ENCODE data around the gene RAF1.

The RAF1 gene

GRCh38 chr3:12603969-12604368 lies 59.9 kb downstream of the RAF1 start:
- 93 to 98% methylated on average over 2 of the region's 2 CpGs for WGBS, 2 experiments
- H3K4me1 ChIP-seq (ENCODE audit: control insufficient read depth, insufficient read depth, low read length): no peaks in the 10 kb centered on the region
- no peaks in the 10 kb centered on the region for H3K9me3 ChIP-seq (ENCODE audit: control insufficient read depth, low read length)
- no peaks in the 10 kb centered on the region for H3K27me3 ChIP-seq (ENCODE audit: control insufficient read depth, insufficient read depth, low read length, poor library complexity, severe bottlenecking)
- H3K36me3 ChIP-seq (ENCODE audit: control insufficient read depth, insufficient read depth, low read length): peaks cover 36% of the 10 kb centered on the region
- H3K27ac ChIP-seq (ENCODE audit: insufficient read depth, low read depth, low read length, poor library complexity, severe bottlenecking): no peak overlapping the region
- no peak overlapping the region for H3K4me3 ChIP-seq (ENCODE audit: insufficient read depth, low read depth, low read length)

GRCh38 chr3:12601072-12601471 lies 62.8 kb downstream of the RAF1 start:
- Histone ChIP-seq H3K4me1 (ENCODE audit: control insufficient read depth, insufficient read depth, low read length) (no peaks in the 10 kb centered on the region), H3K27me3 (ENCODE audit: control insufficient read depth, insufficient read depth, low read length, poor library complexity, severe bottlenecking) (no peaks in the 10 kb centered on the region), H3K4me3 (ENCODE audit: insufficient read depth, low read depth, low read length) (no peak overlapping the region), H3K27ac (ENCODE audit: insufficient read depth, low read depth, low read length, poor library complexity, severe bottlenecking) (no peak overlapping the region), H3K9me3 (ENCODE audit: control insufficient read depth, low read length) (no peaks in the 10 kb centered on the region), H3K36me3 (ENCODE audit: control insufficient read depth, insufficient read depth, low read length) (peaks cover 37% of the 10 kb centered on the region)
- 100% methylated on average over 1 of the region's 1 CpG; no CpG with 5 or more reads in 1 of the 2 experiments for WGBS, 2 experiments

- no peaks in the 10 kb centered on the region for H3K27me3 ChIP-seq (ENCODE audit: control insufficient read depth, insufficient read depth, low read length, poor library complexity, severe bottlenecking)
- peaks cover 33% of the 10 kb centered on the region for H3K36me3 ChIP-seq (ENCODE audit: control insufficient read depth, insufficient read depth, low read length)
- H3K9me3 ChIP-seq (ENCODE audit: control insufficient read depth, low read length): no peaks in the 10 kb centered on the region
- no peaks in the 10 kb centered on the region for H3K4me1 ChIP-seq (ENCODE audit: control insufficient read depth, insufficient read depth, low read length)
- H3K4me3 ChIP-seq (ENCODE audit: insufficient read depth, low read depth, low read length): no peak overlapping the region
- H3K27ac ChIP-seq (ENCODE audit: insufficient read depth, low read depth, low read length, poor library complexity, severe bottlenecking): no peak overlapping the region
Observed at GRCh38 chr3:12598890-12599289, 65.0 kb downstream of the RAF1 start.

GRCh38 chr3:12593473-12593872 lies 70.4 kb downstream of the RAF1 start:
- H3K36me3 ChIP-seq (ENCODE audit: control insufficient read depth, insufficient read depth, low read length): peaks cover 41% of the 10 kb centered on the region
- H3K27me3 ChIP-seq (ENCODE audit: control insufficient read depth, insufficient read depth, low read length, poor library complexity, severe bottlenecking): no peaks in the 10 kb centered on the region
- WGBS, 2 experiments: 96 to 97% methylated on average over 3 of the region's 3 CpGs
- H3K9me3 ChIP-seq (ENCODE audit: control insufficient read depth, low read length): no peaks in the 10 kb centered on the region
- H3K4me1 ChIP-seq (ENCODE audit: control insufficient read depth, insufficient read depth, low read length): no peaks in the 10 kb centered on the region
- no peak overlapping the region for H3K27ac ChIP-seq (ENCODE audit: insufficient read depth, low read depth, low read length, poor library complexity, severe bottlenecking)
- no peak overlapping the region for H3K4me3 ChIP-seq (ENCODE audit: insufficient read depth, low read depth, low read length)

- H3K9me3 ChIP-seq (ENCODE audit: control insufficient read depth, low read length): no peaks in the 10 kb centered on the region
- peaks cover 42% of the 10 kb centered on the region for H3K36me3 ChIP-seq (ENCODE audit: control insufficient read depth, insufficient read depth, low read length)
- H3K27ac ChIP-seq (ENCODE audit: insufficient read depth, low read depth, low read length, poor library complexity, severe bottlenecking): no peak overlapping the region
- no peaks in the 10 kb centered on the region for H3K4me1 ChIP-seq (ENCODE audit: control insufficient read depth, insufficient read depth, low read length)
- 94 to 95% methylated on average over 4 of the region's 4 CpGs for WGBS, 2 experiments
- no peaks in the 10 kb centered on the region for H3K27me3 ChIP-seq (ENCODE audit: control insufficient read depth, insufficient read depth, low read length, poor library complexity, severe bottlenecking)
- H3K4me3 ChIP-seq (ENCODE audit: insufficient read depth, low read depth, low read length): no peak overlapping the region
Observed at GRCh38 chr3:12591997-12592715, 71.8 kb downstream of the RAF1 start.

GRCh38 chr3:12591456-12591855 lies 72.5 kb downstream of the RAF1 start:
- Histone ChIP-seq H3K27ac (ENCODE audit: insufficient read depth, low read depth, low read length, poor library complexity, severe bottlenecking) (no peak overlapping the region), H3K9me3 (ENCODE audit: control insufficient read depth, low read length) (no peaks in the 10 kb centered on the region), H3K36me3 (ENCODE audit: control insufficient read depth, insufficient read depth, low read length) (peaks cover 37% of the 10 kb centered on the region), H3K4me3 (ENCODE audit: insufficient read depth, low read depth, low read length) (no peak overlapping the region), H3K4me1 (ENCODE audit: control insufficient read depth, insufficient read depth, low read length) (no peaks in the 10 kb centered on the region), H3K27me3 (ENCODE audit: control insufficient read depth, insufficient read depth, low read length, poor library complexity, severe bottlenecking) (no peaks in the 10 kb centered on the region)
- WGBS, 2 experiments: 92 to 98% methylated on average over 6 of the region's 6 CpGs

- 96% methylated on average over 2 to 4 of the region's 4 CpGs for WGBS, 2 experiments
- Histone ChIP-seq H3K27ac (ENCODE audit: insufficient read depth, low read depth, low read length, poor library complexity, severe bottlenecking) (no peak overlapping the region), H3K36me3 (ENCODE audit: control insufficient read depth, insufficient read depth, low read length) (peaks cover 39% of the 10 kb centered on the region), H3K4me1 (ENCODE audit: control insufficient read depth, insufficient read depth, low read length) (no peaks in the 10 kb centered on the region), H3K4me3 (ENCODE audit: insufficient read depth, low read depth, low read length) (no peak overlapping the region), H3K9me3 (ENCODE audit: control insufficient read depth, low read length) (no peaks in the 10 kb centered on the region), H3K27me3 (ENCODE audit: control insufficient read depth, insufficient read depth, low read length, poor library complexity, severe bottlenecking) (no peaks in the 10 kb centered on the region)
Observed at GRCh38 chr3:12590096-12590495, 73.8 kb downstream of the RAF1 start.

- H3K9me3 ChIP-seq (ENCODE audit: control insufficient read depth, low read length): no peaks in the 10 kb centered on the region
- WGBS, 2 experiments: 77 to 83% methylated on average over 5 to 6 of the region's 7 CpGs
- H3K36me3 ChIP-seq (ENCODE audit: control insufficient read depth, insufficient read depth, low read length): peaks cover 56% of the 10 kb centered on the region
- H3K27ac ChIP-seq (ENCODE audit: insufficient read depth, low read depth, low read length, poor library complexity, severe bottlenecking): no peak overlapping the region
- no peak overlapping the region for H3K4me3 ChIP-seq (ENCODE audit: insufficient read depth, low read depth, low read length)
- H3K4me1 ChIP-seq (ENCODE audit: control insufficient read depth, insufficient read depth, low read length): no peaks in the 10 kb centered on the region
- no peaks in the 10 kb centered on the region for H3K27me3 ChIP-seq (ENCODE audit: control insufficient read depth, insufficient read depth, low read length, poor library complexity, severe bottlenecking)
Observed at GRCh38 chr3:12588039-12589009, 75.6 kb downstream of the RAF1 start.

- Histone ChIP-seq H3K36me3 (ENCODE audit: control insufficient read depth, insufficient read depth, low read length) (peaks cover 72% of the 10 kb centered on the region), H3K4me1 (ENCODE audit: control insufficient read depth, insufficient read depth, low read length) (no peaks in the 10 kb centered on the region), H3K27me3 (ENCODE audit: control insufficient read depth, insufficient read depth, low read length, poor library complexity, severe bottlenecking) (no peaks in the 10 kb centered on the region), H3K27ac (ENCODE audit: insufficient read depth, low read depth, low read length, poor library complexity, severe bottlenecking) (no peak overlapping the region), H3K4me3 (ENCODE audit: insufficient read depth, low read depth, low read length) (no peak overlapping the region), H3K9me3 (ENCODE audit: control insufficient read depth, low read length) (no peaks in the 10 kb centered on the region)
- WGBS, 2 experiments: 95 to 98% methylated on average over 3 of the region's 3 CpGs
Observed at GRCh38 chr3:12586403-12586802, 77.5 kb downstream of the RAF1 start.

- H3K36me3 ChIP-seq (ENCODE audit: control insufficient read depth, insufficient read depth, low read length): peaks cover 67% of the 10 kb centered on the region
- H3K9me3 ChIP-seq (ENCODE audit: control insufficient read depth, low read length): no peaks in the 10 kb centered on the region
- no peak overlapping the region for H3K4me3 ChIP-seq (ENCODE audit: insufficient read depth, low read depth, low read length)
- no peaks in the 10 kb centered on the region for H3K27me3 ChIP-seq (ENCODE audit: control insufficient read depth, insufficient read depth, low read length, poor library complexity, severe bottlenecking)
- H3K4me1 ChIP-seq (ENCODE audit: control insufficient read depth, insufficient read depth, low read length): no peaks in the 10 kb centered on the region
- WGBS, 2 experiments: 76 to 93% methylated on average over 3 to 5 of the region's 5 CpGs
- H3K27ac ChIP-seq (ENCODE audit: insufficient read depth, low read depth, low read length, poor library complexity, severe bottlenecking): no peak overlapping the region
Observed at GRCh38 chr3:12585970-12586369, 77.9 kb downstream of the RAF1 start.

Measured in ectodermal cell (in vitro differentiated cells).